ENCODE data around the gene PHACTR3.

Gene PHACTR3

GRCh38 chr20:59735486-59735885 lies 131.1 kb downstream of the PHACTR3 start:
- DNase-seq (ENCODE audit: low read depth): no peak

DNA sequence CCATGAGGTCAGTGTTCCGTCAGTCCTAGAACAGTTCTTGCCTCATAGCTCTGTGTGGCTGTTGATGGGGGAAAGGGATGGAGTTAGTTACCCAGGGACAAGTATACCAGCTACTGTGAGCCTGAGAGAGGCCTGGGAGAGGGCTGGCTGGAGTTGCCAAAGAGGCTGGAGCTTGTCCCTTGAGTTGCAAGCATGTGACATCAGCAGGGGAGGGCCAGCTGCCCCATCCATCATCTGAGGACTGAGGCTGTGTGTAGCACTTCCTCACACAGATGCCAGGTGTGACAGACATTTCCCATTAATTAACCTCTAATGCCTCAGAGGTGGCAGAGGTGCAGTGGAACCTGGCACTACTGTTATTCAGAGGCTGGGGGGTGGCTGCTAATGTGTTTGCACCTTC lies 131.6 kb downstream of the PHACTR3 start:
- DNase-seq (ENCODE audit: low read depth): no peak

DNA sequence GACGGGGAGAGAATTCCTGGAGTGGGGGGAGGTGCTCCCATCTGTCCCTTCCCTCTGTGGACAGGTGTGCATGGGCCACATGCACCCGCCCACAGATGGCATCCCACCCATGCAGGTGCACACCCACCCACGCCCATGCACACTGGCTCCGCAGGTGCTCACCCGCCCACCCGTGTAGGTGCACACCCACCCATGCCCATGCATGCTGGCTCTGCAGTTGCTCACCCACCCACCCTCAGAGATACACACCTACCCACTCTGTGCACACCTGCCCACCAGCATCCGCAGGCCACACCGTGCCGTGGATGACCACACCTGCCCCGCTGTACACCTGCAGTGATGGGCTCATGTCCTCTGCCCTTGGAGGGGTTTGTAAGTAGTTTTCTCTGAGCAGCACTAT lies 132.0 kb downstream of the PHACTR3 start:
- DNase-seq (ENCODE audit: low read depth): no peak

GRCh38 chr20:59737073-59737666 lies 132.8 kb downstream of the PHACTR3 start:
- DNase-seq (ENCODE audit: low read depth): no peak

- no peak for DNase-seq (ENCODE audit: low read depth)
Observed at GRCh38 chr20:59737816-59738215, 133.5 kb downstream of the PHACTR3 start.

GRCh38 chr20:59738851-59739250 lies 134.5 kb downstream of the PHACTR3 start:
- no peak for DNase-seq (ENCODE audit: low read depth)

GRCh38 chr20:59740621-59741020 lies 136.3 kb downstream of the PHACTR3 start:
- no peak for DNase-seq (ENCODE audit: low read depth)

- no peak for DNase-seq (ENCODE audit: low read depth)
Observed at GRCh38 chr20:59741073-59741472, 136.7 kb downstream of the PHACTR3 start.

GRCh38 chr20:59742351-59743095 lies 138.2 kb downstream of the PHACTR3 start:
- DNase-seq (ENCODE audit: low read depth): no peak

GRCh38 chr20:59743308-59743707 lies 139.0 kb downstream of the PHACTR3 start:
- DNase-seq (ENCODE audit: low read depth): no peak

DNA sequence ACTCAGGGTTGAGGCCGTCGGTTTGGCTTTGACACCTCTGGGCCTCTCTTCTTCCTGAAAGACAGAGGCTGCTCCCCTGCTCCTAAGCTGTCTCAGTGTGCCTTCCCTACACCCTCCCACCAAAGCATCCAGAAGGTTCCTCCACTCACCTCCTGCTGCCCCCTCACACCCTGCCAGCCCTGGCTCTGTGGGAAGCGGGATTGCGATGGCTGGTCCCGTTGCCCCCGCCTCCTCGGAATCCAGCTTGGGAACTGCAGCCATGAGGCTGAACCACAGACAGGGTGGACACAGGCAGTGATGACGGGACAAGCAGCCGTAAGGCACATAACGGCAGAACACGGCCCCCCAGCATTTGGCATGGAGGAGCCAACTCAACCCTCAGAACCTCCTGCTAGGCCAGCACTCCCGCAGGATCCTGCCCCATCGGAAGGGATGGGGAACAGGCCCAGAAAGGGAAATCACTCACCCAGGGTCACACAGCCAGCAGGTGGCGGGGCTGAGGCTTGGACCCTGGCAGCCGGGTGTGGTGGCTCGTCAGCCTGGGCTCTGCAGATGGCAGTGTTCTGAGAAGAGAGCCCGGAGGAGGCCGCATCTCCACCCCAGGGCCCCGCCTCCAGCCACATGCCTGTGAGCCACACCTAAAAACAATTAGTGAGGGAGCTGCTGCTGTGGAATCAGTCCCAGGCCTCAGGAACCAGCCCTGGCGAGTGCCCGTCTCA lies 139.6 kb downstream of the PHACTR3 start:
- no peak for DNase-seq (ENCODE audit: low read depth)

- no peak for DNase-seq (ENCODE audit: low read depth)
Observed at GRCh38 chr20:59744756-59745155, 140.4 kb downstream of the PHACTR3 start.

DNA sequence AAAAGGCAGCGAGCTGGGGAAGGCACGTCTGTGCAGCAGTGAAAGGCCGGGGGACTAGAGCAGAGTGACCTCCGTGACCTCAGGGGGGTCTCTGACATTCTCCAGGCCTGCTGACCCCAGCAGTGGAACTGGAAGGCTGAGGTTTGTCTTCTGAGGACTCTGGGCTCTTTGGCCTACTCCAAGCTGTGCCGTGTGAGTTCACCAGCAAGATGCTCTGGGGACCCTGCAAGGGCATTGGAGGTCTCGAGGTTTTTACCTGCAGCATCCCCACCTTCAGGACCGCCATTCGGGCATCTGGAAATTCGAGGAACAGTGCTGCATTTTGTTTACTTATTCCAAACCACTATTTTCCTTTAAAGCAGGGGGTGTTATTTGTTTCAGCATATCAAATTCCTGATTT lies 140.9 kb downstream of the PHACTR3 start:
- DNase-seq (ENCODE audit: low read depth): no peak

- DNase-seq (ENCODE audit: low read depth): no peak
Observed at GRCh38 chr20:59745716-59746115, 141.4 kb downstream of the PHACTR3 start.

- DNase-seq (ENCODE audit: low read depth): no peak
Observed at GRCh38 chr20:59746155-59746554, 141.8 kb downstream of the PHACTR3 start.

- DNase-seq (ENCODE audit: low read depth): no peak
Observed at GRCh38 chr20:59747671-59748515, 143.6 kb downstream of the PHACTR3 start.

DNA sequence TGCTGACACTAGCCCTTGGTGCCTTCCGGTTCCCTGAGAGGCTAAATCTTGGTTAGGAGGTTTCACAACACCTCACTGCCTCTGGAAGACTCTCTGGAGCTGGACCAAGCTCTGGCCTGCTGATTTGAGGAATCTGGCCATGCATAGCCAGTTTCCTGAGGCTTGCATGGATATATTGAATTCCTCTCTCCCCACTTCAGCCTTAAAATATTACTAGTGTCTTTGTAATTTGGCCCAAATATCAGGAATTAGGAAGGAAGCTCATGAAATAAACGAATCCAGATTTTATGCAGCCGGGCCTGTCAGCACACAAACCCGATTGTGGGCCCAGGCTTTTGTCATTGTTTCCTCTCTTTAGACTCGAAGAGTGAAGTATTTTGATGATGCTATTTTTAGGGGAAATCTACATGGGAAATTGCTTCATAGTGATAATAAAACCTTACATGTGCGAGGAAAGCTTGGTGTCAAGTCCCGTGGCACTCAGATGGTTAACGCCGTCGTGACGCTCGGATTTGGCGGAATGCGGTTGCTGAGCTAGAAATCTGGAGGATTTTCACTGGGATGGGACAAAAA lies 144.4 kb downstream of the PHACTR3 start:
- DNase-seq (ENCODE audit: low read depth): no peak

GRCh38 chr20:59749301-59749700 lies 145.0 kb downstream of the PHACTR3 start:
- no peak for DNase-seq (ENCODE audit: low read depth)

- no peak for DNase-seq (ENCODE audit: low read depth)
Observed at GRCh38 chr20:59750209-59750840, 146.0 kb downstream of the PHACTR3 start.

DNA sequence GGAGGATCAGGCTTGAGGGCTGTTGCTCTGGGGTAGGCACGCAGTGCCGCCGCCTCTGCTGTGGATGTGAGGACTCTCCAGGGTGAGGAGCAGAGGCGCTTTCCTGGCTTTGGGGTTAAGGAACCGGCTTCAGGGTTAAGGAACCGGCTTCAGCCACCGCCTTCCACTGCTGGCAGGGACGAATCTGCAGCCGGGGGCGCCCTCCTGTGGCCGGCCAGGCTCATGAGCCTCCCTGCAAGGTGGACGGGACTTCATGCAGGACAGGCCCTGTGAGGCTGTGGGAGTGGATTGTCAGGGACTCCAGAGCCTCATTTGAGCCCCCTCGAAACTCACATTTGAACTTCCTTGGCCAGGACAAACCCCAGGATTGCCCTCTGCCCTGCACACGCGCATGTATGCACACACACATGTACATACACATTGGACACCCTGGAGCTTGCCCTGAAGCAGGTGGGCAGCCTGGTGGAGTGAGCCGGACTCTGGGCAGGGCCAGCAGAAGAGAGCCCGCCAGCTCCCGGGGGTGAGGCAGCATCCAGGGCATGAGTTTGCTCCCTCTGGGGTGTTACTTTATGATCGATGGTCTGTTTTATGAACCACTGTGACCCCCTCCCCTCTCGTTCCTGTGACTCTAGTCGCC lies 146.9 kb downstream of the PHACTR3 start:
- DNase-seq (ENCODE audit: low read depth): no peak

DNA sequence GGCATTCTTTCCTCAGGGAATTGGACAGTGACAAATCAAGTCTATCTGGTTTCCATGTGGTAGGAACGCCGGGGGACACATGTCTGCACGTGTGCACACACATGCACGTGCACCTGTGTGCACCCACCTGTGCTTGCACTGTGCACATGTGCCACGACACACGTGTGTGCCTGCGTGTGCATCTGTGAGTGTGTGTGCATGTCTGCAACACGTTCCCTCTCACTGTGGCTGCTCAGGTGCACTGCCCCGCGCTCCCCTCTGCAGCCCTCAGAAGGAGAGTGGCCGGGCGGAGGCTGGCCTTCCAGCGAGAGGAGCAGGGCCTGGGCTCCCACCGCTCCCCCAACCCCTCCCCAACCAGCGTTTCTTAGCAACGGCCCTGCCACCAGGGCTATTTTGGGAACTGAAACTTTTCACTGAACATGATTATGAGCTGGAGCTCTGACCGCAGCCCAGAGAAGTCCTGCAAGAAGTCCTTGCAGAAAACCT lies 147.8 kb downstream of the PHACTR3 start:
- no peak for DNase-seq (ENCODE audit: low read depth)

All from amniotic epithelial cell (primary cell).